Eye (tissue), 1 donor: Measurements from ENCODE around the gene METTL9.
"Not testable (repeated sequence)": the region's sequence is repeated elsewhere in the genome, so short reads cannot be mapped to it uniquely, and the experiment has no call there.

ENCODE experiments used
- DNase-seq: peaks from one replicate; pipeline ENCODE4 v3.0.0-alpha.2; 2015

The METTL9 gene

DNA sequence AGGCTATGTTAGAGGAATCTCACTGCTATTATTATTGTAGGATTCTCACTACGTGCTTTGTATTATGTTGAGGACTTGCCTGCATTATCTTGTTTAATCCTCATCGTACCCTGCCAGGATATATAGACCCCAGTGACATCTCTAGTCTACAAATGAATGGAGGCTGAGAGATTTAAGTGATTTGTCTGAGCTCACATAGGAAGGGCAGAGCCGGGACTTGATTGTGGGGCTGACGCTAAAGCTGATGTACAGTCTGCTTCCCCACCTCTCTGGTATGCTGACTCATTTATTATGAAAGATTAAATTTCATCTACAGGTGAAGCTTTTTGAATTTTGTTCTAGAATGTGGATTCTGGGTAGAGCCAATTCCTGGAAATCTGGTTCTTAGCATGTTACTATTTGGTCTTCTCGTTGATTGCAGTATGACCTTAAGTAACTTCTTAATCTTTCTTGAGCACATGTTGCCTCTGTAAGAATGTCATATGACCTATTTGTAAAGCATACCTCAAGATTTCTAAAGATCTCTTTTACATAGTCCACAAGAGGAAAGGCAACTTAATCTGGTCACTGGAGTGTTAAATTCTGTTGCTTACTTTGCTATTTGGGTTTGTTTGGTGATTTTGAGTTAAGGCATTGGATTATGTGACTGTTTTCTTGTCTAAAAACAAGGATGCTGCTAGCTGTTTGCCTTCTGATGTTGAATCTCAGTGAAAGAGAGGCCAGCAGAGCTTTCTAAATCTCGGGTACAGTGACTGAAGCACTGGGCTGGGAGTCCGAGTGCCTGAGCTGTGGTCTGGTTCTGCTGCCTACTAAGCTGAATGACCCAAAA, 12.4 kb downstream of the METTL9 start:
- DNase-seq: peak; percentile 32

GRCh38 chr16:21613361-21613760, 14.0 kb downstream of the METTL9 start:
- no peak for DNase-seq

- no peak for DNase-seq
Measured at GRCh38 chr16:21613781-21614180, 14.4 kb downstream of the METTL9 start.

- DNase-seq: no peak
Measured at GRCh38 chr16:21614896-21615295, 15.5 kb downstream of the METTL9 start.

- DNase-seq: no peak
Measured at GRCh38 chr16:21617607-21618006, 18.2 kb downstream of the METTL9 start.

DNA sequence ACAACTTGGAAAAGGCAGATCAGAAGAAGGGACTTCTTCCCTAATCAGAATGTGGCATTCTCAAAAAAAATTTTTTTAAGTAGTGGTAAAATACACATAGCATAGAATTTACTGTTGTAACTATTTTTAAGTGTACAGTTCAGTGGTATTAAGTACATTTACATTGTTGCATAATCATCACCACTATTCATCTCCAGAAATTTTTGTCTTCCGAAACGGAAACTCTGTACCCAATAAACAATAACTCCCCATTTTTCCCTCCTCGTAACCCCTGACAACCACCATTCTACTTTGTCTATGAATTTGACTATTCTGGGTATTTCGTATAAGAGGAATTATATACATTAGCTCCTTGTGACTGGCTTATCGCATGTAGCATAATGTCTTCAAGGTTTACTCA, 18.9 kb downstream of the METTL9 start:
- DNase-seq: no peak

GRCh38 chr16:21619765-21620425, 20.5 kb downstream of the METTL9 start:
- DNase-seq: no peak

- DNase-seq: no peak
Measured at GRCh38 chr16:21620592-21620991, 21.2 kb downstream of the METTL9 start.

GRCh38 chr16:21622545-21622944, 23.2 kb downstream of the METTL9 start:
- DNase-seq: no peak

GRCh38 chr16:21625026-21625425, 25.6 kb downstream of the METTL9 start:
- no peak for DNase-seq

DNA sequence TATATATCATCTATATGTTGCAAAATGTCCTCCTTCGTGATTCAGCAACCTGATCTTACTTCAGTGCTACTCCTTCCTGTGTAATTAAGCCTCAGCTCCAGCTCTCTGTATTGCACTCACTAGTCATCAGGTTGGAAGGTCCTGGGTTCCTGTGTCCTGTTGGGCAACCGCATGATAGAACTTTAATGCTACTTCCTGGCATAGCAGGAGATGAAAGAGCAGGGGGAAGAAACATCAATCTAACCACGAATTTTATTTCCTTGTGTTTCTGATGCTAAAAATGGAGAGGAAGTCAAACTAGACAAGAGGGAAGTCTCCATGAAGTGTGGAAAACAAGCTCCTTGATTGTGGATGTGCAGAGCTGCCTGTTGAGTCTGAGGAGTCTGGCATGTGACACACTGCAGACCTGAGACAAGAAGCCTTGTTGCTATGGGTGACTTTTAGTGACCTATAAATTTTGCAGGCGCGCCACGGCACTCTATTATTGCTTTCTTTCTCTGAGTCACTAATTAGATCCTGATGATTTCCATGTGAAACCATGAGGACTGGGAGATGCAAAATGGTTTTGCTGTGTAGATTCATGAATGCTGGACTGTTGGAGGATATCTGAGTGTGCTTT, 27.4 kb downstream of the METTL9 start:
- DNase-seq: peak; percentile 33

DNA sequence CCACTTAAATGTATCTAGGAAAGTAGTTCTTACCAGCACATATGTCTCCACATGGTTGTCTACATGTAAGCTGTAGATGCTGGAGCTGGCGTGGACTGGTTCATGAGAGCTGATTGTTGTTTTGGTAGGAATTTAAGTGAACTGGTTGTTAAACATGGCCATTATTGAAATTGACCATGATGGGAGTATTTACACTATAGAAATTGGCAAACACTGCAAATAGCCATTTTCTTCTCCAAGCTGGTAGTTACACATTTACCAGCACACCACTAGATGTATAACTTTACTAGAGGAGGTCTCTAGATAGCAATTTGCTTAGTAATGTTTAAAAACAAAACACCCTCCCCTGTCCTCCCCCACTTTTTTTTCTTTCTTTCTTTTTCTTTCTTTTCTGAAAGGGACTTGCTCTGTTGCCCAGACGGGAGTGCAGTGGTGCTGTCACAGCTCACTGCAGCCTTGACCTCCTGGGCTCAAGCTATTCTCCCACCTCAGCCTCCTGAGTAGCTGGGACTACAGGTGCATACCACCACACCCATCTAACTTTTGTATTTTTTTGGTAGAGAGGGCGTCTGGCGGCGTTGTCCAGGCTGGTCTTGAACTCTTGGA, 28.8 kb downstream of the METTL9 start:
- no peak for DNase-seq

DNA sequence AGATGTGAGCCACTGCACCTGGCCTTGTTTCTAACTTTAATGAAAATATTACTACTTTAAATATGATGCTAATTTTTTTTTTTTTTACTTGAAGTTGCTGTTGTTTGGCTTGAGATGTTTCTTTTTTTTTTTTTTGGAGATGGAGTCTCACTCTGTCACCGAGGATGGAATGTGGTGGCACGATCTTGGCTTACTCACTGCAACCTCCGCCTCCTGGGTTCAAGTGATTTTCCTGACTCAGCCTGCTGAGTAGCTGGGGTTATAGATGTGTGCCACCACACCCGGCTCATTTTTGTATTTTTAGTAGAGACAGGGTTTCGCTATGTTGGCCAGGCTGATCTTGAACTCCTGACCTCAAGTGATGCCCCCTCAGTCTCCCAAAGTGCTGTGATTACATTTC, 29.4 kb downstream of the METTL9 start:
- no peak for DNase-seq

DNA sequence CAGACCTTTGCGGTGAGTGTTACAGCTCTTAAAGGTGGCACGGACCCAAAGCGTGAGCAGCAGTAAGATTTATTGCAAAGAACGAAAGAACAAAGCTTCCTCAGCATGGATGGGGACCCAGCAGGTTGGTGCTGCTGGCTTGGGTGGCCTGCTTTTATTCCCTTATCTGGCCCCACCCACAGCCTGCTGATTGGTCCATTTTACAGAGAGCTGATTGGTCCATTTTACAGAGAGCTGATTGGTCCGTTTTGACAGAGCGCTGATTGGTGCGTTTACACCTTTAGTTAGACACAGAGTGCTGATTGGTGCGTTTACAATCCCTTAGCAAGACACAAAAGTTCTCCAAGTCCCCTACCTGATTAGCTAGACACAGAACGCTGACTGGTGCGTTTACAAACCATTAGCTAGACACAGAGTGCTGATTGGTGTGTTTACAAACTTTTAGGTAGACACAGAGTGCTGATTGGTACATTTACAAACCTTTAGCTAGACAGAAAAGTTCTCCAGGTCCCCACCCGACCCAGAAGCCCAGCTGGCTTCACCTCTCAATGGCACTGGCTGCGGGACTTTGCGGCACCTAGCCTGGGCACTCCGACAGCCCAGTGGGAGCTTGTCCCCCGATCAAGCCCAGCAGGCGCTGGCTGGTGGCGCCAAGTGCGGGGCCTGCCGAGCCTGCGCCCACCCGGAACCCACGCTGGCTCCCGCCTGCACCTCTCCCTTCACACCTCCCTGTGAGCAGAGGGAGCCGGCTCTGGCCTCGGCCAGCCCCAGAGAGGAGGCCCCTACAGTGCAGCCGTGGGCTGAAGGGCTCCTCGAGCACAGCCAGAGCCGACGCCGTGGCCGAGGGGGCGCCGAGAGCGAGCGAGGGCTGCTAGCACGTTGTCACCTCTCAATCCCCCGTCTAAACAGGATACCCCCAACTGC, 30.5 kb downstream of the METTL9 start:
- not testable (repeated sequence) for DNase-seq

- not testable (repeated sequence) for DNase-seq
Measured at GRCh38 chr16:21630866-21631265, 31.5 kb downstream of the METTL9 start.

DNA sequence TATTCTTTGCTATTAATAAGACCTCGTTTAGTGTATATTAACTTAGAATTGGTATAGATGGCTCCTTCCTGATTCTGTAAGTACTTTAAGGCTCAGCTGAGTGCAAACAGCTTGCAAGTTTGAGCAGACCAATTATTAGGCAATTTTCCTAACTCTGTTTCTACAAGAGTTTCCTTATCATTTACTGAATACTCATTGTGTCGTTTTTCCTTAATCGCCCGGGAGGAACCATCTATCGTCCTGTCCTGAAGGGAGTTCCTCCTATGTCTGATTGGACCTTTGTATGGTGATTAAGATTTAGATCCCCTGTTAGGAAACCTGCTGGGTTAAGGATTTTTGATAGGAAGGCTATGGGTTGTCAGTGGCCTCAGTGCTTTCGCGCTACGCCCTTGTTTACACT, 32.0 kb downstream of the METTL9 start:
- DNase-seq: not testable (repeated sequence)

GRCh38 chr16:21631951-21632575, 32.7 kb downstream of the METTL9 start:
- not testable (repeated sequence) for DNase-seq

- DNase-seq: no peak
Measured at GRCh38 chr16:21634216-21634615, 34.8 kb downstream of the METTL9 start.

- not testable (repeated sequence) for DNase-seq
Measured at GRCh38 chr16:21635694-21636093, 36.3 kb downstream of the METTL9 start.

DNA sequence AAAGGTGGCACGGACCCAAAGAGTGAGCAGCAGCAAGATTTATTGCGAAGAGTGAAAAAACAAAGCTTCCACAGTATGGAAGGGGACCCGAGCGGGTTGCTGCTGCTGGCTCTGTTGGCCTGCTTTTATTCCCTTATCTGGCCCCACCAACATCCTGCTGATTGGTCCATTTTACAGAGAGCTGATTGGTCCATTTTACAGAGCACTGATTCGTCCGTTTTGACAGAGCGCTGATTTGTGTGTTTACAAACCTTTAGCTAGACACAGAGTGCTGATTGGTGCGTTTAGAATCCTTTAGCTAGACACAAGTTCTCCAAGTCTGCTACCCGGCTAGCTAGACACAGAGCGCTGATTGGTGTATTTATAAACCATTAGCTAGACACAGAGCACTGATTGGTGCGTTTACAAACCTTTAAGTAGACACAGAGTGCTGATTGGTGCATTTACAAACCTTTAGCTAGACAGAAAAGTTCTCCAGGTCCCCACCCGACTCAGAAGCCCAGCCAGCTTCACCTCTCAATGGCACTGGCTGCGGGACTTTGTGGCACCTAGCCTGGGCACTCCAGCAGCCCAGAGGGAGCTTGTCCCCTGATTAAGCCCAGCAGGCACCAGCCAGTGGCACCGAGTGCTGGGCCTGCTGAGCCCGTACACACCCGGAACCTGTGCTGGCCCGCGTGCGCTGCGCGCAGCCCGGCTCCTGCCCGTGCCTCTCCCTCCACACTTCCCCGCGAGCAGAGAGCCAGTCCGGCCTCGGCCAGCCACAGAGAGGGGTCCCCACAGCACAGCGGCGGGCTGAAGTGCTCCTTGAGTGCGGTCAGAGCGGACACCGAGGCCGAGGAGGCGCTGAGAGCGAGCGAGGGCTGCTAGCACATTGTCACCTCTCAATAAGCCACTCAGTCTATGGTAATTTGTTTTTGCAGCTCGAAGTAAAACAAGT, 37.9 kb downstream of the METTL9 start:
- DNase-seq: no peak

GRCh38 chr16:21638573-21638975, 39.2 kb downstream of the METTL9 start:
- DNase-seq: no peak
